Astrocyte (in vitro differentiated cells and primary cell): Measurements from ENCODE around the gene ADCY4. TPM values are rescaled to one million over a fixed set of nuclear protein-coding genes. Genes with fewer than 3 reads are reported as not detected.

Source experiments
- DNase-seq: peaks from one replicate; pipeline ENCODE4 v3.0.0-alpha.2; 2010; ENCODE audit warnings: low read depth
- FAIRE-seq: peaks from 2 replicates; lab custom pipeline; 2011; peaks lifted over from hg19 to GRCh38; lab: Jason Lieb, UNC
- H2AFZ ChIP-seq: 2 replicates; pipeline ENCODE4 v1.6.0; 2012; ENCODE audit warnings: low read depth, low read length, inconsistent platforms
- H3K27ac ChIP-seq: 2 replicates; pipeline ENCODE4 v1.5.1; 2011; ENCODE audit warnings: low read depth, low read length, inconsistent platforms
- H3K27me3 ChIP-seq: 2 replicates; pipeline ENCODE4 v1.6.0; 2011; ENCODE audit warnings: low read length, inconsistent platforms; ENCODE audit not compliant: insufficient read depth
- H3K36me3 ChIP-seq: 2 replicates; pipeline ENCODE4 v1.5.1; 2011; ENCODE audit warnings: low read length, inconsistent platforms; ENCODE audit not compliant: insufficient read depth
- H3K4me1 ChIP-seq: 2 replicates; pipeline ENCODE4 v1.5.1; 2011; ENCODE audit warnings: low read length, inconsistent platforms; ENCODE audit not compliant: insufficient read depth
- H3K4me2 ChIP-seq: 2 replicates; pipeline ENCODE4 v1.6.0; 2012; ENCODE audit warnings: low read length, inconsistent platforms
- H3K4me3 ChIP-seq: 2 replicates; pipeline ENCODE4 v1.5.1; 2011; ENCODE audit warnings: low read depth, mild to moderate bottlenecking, low read length, inconsistent platforms; ENCODE audit not compliant: insufficient read depth
- H3K79me2 ChIP-seq: 2 replicates; pipeline ENCODE4 v1.6.0; 2012; ENCODE audit warnings: mild to moderate bottlenecking, low read length, inconsistent platforms; ENCODE audit not compliant: insufficient read depth
- H3K9ac ChIP-seq: 2 replicates; pipeline ENCODE4 v1.6.0; 2012; ENCODE audit warnings: mild to moderate bottlenecking, low read length, inconsistent platforms
- H3K9me3 ChIP-seq: 2 replicates; pipeline ENCODE4 v1.5.1; 2012; ENCODE audit warnings: low read depth, mild to moderate bottlenecking, low read length, inconsistent platforms; ENCODE audit not compliant: insufficient read depth
- H4K20me1 ChIP-seq: 2 replicates; pipeline ENCODE4 v1.6.0; 2012; ENCODE audit warnings: low read length, inconsistent platforms; ENCODE audit not compliant: insufficient read depth
- H3K27ac Mint-ChIP-seq: one replicate; pipeline ENCODE4 v1.8.0; 2021; ENCODE audit warnings: mild to moderate bottlenecking, mixed read lengths; ENCODE audit not compliant: unreplicated experiment
- H3K27me3 Mint-ChIP-seq: one replicate; pipeline ENCODE4 v1.8.0; 2021; ENCODE audit warnings: low read depth, mixed read lengths; ENCODE audit not compliant: unreplicated experiment
- H3K36me3 Mint-ChIP-seq: one replicate; pipeline ENCODE4 v1.8.0; 2021; ENCODE audit warnings: low read depth, mixed read lengths; ENCODE audit not compliant: unreplicated experiment
- H3K4me1 Mint-ChIP-seq: one replicate; pipeline ENCODE4 v1.8.0; 2021; ENCODE audit warnings: low read depth, mixed read lengths; ENCODE audit not compliant: unreplicated experiment
- H3K4me3 Mint-ChIP-seq: one replicate; pipeline ENCODE4 v1.8.0; 2021; ENCODE audit warnings: mild to moderate bottlenecking, moderate library complexity, mixed read lengths; ENCODE audit not compliant: unreplicated experiment
- H3K9me3 Mint-ChIP-seq: one replicate; pipeline ENCODE4 v1.8.0; 2021; ENCODE audit warnings: mild to moderate bottlenecking, mixed read lengths; ENCODE audit not compliant: unreplicated experiment
- EZH2 ChIP-seq: IDR thresholded peaks from 2 replicates; pipeline ENCODE4 v1.6.1; 2012; ENCODE audit warnings: mild to moderate bottlenecking, low read length, inconsistent platforms; ENCODE audit not compliant: insufficient read depth
- total RNA-seq: library from RNA; stranded (reverse); gene quantifications from 2 replicates; pipeline ENCODE4 v1.2.1, GENCODE V29; 2021
- TF ChIP-seq, protein P1 (sequence below): IDR thresholded peaks from 2 replicates; pipeline ENCODE4 v1.5.1; 2011; ENCODE audit warnings: low read depth, mild to moderate bottlenecking, inconsistent platforms, low read length, moderate library complexity; ENCODE audit not compliant: insufficient read depth

The ADCY4 gene
- total RNA-seq, 1 donor from 2014 or later: 0.32 TPM

DNA sequence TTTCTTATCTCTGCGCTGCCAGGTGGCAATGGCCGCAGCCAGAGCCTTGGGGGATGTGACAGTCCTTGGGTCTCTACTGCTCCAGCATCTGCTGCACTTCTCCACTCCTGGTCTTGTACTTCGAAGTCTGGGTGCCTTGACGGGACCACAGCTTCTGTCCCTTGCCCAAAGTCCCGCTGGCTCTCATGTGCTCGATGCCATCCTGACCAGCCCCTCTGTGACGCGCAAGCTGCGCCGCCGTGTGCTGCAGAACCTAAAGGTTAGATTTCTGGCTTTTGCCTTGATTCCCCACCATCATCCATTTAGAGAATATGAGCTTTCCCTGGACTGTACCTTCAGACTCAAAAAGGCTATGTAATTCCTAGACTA is 30.9 kb downstream of the ADCY4 start:
- no peaks in the 10 kb centered on the region for H3K27me3 ChIP-seq
- Mint-ChIP-seq H3K27me3 (no peaks in the 10 kb centered on the region), H3K4me3 (no peak overlapping the region), H3K27ac (no peak overlapping the region), H3K9me3 (no peaks in the 10 kb centered on the region), H3K36me3 (peaks cover 42% of the 10 kb centered on the region), H3K4me1 (peaks cover 14% of the 10 kb centered on the region)
- no peak overlapping the region for H3K9ac ChIP-seq
- no peak overlapping the region for H3K27ac ChIP-seq
- no peak overlapping the region for H3K4me3 ChIP-seq
- peaks cover 30% of the 10 kb centered on the region for H4K20me1 ChIP-seq
- DNase-seq: no peak
- H3K9me3 ChIP-seq: no peaks in the 10 kb centered on the region
- H3K79me2 ChIP-seq: peaks cover 31% of the 10 kb centered on the region
- H3K4me1 ChIP-seq: peaks cover 17% of the 10 kb centered on the region
- TF ChIP-seq, protein P1, sequence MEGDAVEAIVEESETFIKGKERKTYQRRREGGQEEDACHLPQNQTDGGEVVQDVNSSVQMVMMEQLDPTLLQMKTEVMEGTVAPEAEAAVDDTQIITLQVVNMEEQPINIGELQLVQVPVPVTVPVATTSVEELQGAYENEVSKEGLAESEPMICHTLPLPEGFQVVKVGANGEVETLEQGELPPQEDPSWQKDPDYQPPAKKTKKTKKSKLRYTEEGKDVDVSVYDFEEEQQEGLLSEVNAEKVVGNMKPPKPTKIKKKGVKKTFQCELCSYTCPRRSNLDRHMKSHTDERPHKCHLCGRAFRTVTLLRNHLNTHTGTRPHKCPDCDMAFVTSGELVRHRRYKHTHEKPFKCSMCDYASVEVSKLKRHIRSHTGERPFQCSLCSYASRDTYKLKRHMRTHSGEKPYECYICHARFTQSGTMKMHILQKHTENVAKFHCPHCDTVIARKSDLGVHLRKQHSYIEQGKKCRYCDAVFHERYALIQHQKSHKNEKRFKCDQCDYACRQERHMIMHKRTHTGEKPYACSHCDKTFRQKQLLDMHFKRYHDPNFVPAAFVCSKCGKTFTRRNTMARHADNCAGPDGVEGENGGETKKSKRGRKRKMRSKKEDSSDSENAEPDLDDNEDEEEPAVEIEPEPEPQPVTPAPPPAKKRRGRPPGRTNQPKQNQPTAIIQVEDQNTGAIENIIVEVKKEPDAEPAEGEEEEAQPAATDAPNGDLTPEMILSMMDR: no peak
- TF ChIP-seq EZH2: no peak
- no peak for FAIRE-seq
- no peak overlapping the region for H2AFZ ChIP-seq
- H3K36me3 ChIP-seq: peaks cover 47% of the 10 kb centered on the region
- H3K4me2 ChIP-seq: no peak overlapping the region

DNA sequence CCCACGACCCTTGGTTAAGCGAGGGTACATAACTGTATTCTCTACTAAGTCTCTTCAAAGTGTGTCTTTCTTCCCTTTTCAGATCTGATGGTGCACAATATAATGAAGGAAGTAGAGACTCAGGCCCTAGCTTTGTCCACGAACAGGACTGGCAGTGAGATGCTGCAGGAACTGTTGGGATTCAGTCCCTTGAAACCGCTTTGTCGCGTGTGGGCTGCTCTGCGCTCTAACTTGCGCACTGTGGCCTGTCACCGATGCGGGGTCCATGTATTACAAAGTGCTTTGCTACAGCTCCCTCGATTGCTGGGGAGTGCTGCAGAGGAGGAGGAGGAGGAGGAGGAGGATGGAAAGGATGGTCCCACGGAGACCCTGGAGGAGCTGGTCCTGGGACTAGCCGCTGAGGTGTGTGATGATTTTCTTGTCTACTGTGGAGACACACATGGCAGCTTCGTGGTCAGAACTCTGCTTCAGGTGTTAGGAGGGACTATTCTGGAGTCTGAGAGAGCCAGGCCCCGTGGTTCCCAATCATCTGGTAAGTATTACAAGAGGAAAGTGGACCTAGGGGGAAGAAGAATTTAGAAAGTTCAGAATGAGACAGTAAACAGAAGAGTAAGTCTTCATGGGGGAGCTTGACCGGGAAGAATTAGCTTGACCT is 34.4 kb downstream of the ADCY4 start:
- Mint-ChIP-seq H3K27me3 (no peaks in the 10 kb centered on the region), H3K4me3 (peak overlapping the region; percentile 94), H3K4me1 (peaks cover 30% of the 10 kb centered on the region), H3K27ac (peak overlapping the region; percentile 45), H3K36me3 (peaks cover 31% of the 10 kb centered on the region), H3K9me3 (no peaks in the 10 kb centered on the region)
- peak overlapping the region; percentile 99 for H3K4me2 ChIP-seq
- H3K9ac ChIP-seq: peak overlapping the region; percentile 93
- H3K27ac ChIP-seq: peak overlapping the region; percentile 66
- FAIRE-seq (no peak), DNase-seq (no peak)
- peak overlapping the region; percentile 95 for H3K4me3 ChIP-seq
- peaks cover 32% of the 10 kb centered on the region for H3K79me2 ChIP-seq
- peak overlapping the region; percentile 98 for H2AFZ ChIP-seq
- H3K9me3 ChIP-seq: no peaks in the 10 kb centered on the region
- no peaks in the 10 kb centered on the region for H3K27me3 ChIP-seq
- H3K36me3 ChIP-seq: peaks cover 40% of the 10 kb centered on the region
- H4K20me1 ChIP-seq: peaks cover 10% of the 10 kb centered on the region
- H3K4me1 ChIP-seq: peaks cover 25% of the 10 kb centered on the region
- TF ChIP-seq, protein P1: no peak
- no peak for TF ChIP-seq EZH2
